Activated CD4-positive, alpha-beta T cell treated with anti-CD3 and anti-CD28 coated beads, Interleukin-2, amount 50 U/mL, for 1 hour (primary cell): ENCODE measurements around the gene FTO.
A peak's percentile ranks its signal among the peaks of the same experiment; 100 is the strongest.
"Not testable (repeated sequence)": the region's sequence is repeated elsewhere in the genome, so short reads cannot be mapped to it uniquely, and the experiment has no call there.

ENCODE experiments used
- DNase-seq: peaks from one replicate; pipeline ENCODE4 v3.0.0-alpha.2; 2020

FTO gene

DNA sequence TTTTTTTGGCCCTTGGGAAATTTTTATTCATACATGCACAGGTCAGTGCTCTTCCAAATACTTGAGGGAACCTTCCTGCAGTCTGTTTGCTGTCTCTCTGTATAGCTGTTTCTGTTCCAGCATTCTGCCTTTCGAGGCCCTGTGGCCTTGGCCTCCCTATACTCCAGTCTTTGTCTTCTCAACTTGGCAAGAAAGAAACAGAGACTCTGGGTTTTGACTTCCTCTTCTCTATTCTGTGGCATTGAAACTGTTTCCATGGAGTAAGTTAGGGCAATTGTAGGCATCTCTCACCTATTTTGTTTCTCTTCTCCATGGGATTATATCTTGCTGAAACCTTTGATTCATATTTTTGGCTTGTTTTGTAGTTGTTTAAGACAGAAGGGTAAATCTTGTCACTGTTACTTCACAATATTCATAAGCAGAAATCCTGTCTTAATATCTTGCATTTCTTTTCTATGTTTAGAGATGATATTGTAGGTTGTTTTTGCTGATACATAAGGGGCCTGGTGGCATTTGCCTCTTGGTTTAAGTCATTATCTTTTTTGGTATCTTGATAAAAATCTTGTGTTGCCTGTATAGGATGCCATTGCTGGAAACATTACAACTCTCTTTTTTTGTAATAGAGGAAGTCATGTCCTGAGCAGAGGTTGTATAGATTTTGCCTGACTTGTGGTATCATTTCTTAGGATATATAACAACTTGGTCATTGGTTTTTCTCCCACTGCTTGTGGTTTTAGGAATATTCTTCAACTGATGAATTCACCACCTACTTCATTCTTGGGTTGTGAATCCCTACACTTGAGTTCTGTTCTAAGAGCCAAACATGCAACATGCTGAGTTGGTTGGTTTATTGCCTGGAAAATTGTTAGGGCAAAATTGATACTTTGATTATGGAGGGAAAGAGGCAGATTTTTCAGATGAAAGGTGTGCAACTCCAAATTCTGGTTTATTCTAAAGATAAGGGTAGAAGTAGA is 168.6 kb downstream of the FTO start:
- DNase-seq: no peak

DNA sequence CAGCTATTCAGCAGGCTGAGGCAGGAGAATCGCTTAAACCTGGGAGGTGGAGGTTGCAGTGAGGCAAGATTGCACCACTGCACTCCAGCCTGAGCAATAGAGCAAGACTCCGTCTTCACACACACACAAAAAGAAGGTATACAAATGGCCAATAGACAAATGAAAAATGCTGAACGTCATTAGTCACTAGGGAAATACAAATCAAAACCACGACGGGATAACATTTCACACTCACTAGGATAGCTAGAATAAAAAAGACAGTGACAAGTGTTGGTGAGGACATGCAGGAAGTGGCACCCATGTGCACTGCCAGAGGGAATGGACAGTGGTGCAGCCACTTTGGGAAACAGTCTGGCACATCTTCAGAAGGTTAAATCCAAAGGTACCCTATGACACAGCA is 172.9 kb downstream of the FTO start:
- no peak for DNase-seq

DNA sequence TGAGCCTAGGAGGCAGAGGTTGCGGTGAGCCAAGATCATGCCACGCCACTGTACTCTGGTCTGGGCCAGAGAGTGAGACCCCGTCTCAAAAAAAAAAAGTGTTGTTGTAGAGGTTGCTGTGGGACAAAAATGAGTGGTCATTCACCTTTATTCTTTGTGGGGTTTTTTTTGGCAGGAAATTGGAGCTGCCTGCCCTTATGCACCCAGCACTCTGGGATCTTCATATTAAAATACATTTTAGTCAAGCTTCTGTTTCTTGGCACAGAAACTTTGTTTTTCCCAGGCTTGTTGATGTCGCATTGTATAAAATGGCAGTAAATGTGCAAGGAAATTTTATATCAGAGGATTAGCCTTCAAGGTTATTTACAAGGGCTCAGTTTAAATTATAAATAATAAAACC is 174.3 kb downstream of the FTO start:
- DNase-seq: no peak

DNA sequence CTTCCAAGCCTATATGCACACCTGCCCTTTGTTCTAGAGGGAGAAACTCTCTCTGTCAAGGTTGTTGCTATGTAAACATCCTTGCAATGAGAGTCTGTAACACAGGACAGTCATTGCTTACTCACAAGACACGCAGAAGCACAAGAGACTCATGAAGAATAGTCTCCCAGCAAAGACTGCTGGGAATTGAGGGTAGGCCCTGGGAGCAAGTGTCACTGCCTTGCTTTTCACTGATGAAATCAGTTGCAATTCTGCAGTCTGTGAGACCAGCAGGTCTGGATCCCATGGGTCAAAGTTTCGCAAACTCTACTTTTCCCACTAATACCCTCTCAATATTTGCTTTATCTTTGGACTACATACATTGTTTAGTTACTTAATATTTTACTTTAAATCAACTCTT is 177.4 kb downstream of the FTO start:
- DNase-seq: no peak

DNA sequence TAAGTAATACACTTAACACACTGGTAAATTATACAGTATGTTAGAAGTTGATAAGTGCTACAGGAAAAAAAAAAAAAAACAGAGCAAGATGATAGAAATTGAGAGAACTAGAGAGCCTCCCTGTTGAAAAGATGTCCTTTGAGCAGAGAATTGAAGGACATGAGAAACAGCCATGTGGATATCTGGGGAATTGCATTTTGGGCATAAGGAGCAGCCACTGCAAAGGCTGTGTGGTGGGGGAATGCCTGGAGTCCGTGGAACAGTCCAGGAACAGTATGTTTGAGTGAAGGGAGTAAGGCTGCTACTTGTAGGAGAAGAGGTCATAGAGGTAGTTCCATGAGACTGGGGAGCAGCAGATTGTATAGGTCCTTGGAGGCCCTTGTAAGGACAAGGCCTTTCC is 178.4 kb downstream of the FTO start:
- no peak for DNase-seq

DNA sequence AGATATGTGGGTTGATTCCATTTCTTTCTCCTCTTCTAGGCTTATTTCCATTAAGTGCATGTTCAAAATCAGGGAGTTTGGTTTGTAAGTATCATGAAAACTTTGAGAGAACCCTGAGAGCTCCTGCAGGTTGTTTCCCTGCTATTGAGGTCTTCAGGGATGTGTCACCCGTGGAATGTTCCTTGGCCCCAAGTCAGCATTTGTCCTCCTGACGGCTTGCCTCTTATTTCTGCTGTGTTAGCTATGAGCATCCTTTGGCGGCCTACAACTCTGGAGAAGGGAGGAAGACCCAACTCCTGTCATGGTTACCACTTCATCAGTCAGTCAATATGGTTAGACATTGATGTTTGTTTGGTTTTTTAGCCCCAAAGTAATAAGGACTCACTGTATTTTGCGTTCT is 180.8 kb downstream of the FTO start:
- no peak for DNase-seq

DNA sequence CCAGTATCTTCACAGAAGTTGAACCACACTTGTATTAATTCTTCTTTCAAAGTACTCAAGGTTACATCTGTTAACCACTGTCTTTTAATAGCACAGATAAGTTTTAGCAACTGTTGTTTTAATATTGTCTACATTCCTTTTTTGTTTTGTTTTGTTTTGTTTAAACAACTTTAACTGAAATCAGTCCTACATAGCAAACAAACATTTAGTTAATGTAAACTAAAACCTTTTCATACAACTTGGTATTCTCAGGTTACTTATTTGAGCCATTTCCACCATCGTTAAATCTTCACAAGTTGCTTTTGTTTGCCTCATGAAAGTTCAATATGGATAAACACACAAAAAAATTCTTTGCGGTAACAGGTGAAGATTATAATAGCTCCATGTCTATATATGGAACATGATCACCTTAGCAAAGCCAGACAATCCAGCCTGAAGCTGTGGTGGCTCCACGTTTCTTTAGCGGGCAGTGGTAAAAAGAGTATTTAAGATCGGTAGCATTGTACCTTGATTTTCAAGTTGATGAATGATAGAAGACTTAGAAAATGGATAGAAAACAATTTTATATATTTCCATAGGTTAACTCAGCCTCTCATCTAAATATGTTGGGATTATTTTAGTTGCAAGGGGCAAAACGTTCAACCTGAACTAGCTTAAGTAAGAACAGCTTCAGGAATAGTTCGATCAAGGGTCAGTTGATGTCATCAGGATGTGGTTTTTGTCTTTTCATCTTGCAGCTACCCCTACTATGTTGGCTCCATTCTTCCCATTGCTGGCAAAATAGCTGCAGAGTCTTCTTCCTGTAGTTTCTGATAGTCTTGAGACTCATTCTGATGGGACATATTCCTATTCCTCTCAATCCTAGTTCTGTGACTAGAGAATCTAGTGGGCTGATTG is 182.8 kb downstream of the FTO start:
- no peak for DNase-seq

DNA sequence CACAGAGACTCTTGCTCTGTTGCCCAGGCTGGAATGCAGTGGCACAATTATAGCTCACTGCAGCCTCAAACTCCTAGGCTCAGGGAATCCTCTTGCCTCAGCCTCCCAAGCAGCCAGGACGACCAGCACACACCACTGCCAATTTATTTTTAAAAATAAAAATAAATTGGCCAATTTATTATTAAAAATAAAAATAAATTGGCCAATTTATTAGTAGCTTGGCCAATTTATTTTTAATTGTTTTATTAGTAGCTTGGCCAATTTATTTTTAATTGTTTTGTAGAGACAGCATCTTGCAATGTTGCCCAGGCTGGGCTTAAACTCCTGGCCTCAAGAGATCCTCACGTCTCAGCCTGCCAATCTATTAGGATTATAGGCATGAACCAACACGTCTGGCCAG is 184.3 kb downstream of the FTO start:
- no peak for DNase-seq

DNA sequence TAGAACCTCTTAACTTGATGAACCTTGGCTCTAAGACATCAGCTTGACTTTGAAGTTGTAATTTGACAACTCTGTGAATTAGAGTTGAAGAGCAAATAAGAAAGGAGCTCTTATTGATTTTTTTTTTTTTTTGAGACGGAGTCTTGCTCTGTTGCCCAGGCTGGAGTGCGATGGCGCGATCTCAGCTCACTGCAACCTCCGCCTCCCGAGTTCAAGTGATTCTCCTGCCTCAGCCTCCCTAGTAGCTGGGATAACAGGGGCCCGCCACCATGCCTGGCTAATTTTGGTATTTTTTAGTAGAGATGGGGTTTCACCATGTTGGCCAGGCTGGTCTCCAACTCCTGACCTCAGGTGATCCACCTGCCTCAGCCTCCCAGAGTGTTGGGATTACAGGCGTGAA is 186.9 kb downstream of the FTO start:
- DNase-seq: not testable (repeated sequence)

DNA sequence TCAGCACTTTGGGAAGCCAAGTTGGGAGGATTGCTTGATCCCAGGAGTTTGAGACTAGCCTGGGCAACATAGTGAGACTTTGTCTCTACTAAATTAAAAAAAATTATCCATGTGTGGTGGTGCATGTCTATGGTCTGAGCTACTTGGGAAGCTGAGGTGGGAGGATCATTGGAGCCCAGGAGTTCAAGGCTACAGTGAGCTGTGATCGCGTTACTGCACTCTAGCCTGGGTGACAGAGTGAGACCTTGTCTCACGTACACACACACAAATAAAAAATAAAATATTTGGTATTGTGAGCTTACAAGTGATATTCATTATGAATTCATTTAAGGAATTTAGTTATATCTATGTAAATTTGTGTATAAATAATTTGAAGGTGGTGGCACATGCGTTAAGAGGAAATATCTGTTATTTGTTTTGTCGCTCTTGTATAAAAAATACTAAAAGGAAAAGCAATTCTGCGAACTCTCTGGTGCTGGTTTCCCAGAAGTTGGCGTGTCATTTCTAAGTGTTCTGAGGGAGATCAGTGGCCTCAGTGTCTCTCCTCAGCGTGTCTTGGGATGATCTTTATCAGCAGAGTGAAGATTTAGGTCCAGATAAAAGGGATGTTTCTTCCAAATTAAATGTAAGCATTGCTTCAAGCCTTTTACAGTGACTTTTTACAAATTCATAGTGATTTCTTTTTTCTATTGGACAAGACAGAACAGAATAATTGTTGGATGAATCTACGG is 187.6 kb downstream of the FTO start:
- no peak for DNase-seq

DNA sequence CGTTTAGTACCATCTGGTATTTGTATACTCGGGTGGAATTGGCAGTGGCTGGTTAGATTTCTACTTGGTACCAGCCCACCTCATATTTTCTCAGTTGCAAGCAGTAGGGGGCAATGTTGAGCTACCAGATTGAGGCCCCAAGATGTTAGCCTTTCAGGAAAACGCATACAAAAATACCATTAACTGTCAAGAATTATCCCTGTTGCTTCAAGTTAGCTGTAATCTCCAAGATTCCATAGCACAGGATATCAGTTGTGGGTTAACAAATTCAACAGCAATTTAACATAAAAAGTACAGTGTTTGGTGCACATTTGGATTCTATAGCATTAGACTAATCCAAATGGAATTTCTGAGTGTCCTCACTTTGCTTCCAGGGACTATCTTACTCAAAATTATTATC is 188.2 kb downstream of the FTO start:
- peak; percentile 25 for DNase-seq

DNA sequence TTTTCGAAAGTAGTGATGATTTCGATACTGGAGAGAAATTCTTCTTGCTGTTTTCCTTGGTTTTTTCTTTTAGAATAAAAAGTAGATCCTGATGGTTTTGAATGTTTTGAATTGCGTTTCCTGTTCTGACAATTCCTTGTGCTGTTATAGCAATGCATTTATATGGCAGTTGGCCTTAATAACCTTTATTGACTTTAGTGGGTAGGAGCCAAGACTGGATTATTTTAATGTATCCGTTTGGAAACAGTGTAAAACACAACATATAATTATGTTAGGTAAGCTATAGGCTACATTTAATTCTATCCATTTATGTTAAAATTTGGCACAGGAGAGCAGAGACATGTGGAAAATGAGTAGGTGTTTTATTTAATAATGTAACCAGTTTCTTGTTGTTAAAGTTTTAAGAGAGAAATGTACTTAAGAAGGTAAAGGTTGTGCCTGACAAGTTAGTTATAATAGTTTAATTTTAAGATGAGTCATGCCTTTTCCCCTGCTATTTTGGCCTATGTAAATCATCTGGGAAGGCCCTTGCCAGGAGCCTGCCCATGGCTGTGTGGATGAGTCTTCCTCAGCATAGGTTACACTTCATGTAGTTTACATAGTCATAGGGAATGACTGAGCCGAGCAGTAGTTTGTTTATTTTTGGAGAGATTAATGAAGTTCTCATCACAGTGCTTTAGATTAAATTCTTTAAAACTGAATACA is 189.9 kb downstream of the FTO start:
- DNase-seq: no peak

DNA sequence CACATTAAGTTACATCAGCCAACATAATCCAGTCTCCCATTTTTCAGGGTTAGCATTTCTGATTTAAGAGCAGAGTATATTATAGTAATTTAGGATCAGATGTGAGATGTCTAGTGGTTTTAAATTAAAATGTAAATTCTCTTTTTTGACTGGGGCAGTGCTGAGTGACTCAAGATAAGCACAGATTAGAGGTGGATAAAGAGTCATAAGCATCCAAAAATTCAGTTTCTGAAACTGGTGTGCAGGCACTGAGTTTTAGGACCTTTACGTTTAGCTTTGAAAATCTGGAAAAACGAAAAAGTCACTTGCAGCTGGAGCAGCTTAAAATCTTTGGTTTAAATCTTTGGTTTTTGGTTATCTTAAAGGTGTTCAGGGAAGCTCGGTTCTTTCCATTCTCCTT is 190.7 kb downstream of the FTO start:
- DNase-seq: no peak

DNA sequence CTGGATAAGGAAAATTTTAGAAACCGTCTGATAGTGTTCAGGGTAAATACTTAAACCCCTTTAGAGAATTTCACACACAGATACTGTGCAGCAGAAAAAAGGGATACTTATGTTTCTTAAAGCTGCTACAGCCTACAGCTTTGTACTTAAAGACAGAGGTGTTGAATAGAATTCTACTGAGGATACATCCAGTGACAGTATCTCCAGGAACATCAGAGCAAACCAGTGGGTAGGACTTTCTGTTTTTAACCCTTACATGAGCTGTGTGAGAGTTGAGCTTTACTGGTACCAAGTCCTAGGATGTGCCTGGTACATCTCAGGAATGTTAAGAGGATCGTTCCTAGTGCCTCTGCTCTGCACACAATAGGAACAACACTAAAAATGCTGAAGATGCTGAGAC is 191.5 kb downstream of the FTO start:
- DNase-seq: no peak

DNA sequence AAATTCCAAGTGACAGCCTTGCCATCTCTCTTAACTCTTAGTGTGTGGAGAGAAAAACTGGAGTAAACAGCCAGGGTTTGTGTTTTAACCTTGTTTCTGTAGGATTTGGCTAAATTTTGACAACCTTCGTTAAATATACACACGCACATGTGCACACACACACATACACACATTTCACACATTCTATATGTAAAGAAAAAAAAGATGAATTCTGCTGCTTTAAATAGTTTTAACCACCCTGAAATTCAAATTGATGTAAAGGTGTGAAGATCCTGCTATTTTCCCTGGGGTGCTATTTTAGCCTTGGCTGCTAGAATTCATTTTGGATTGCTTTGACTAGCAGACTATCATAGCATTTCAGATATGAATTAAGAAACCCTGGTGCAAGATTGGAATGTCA is 191.9 kb downstream of the FTO start:
- no peak for DNase-seq

DNA sequence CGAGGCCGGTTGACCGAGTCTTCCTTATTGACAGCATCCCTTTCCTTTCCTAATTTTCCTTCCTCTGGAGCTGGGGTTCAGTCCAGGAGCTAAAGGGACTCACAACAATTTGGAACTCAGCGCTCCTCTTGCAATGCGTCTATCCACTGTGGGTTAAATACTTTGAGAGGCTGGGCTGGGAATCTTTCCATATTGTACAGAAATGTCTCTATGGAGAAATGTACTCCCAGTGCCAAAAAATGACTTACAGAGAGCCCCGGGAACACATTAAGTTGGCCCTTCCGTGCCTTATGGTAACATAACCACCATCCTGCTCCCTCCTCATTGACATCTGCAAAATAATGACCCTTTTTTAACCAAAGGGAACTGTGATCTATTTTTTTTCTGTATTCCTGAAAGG is 192.8 kb downstream of the FTO start:
- DNase-seq: no peak

DNA sequence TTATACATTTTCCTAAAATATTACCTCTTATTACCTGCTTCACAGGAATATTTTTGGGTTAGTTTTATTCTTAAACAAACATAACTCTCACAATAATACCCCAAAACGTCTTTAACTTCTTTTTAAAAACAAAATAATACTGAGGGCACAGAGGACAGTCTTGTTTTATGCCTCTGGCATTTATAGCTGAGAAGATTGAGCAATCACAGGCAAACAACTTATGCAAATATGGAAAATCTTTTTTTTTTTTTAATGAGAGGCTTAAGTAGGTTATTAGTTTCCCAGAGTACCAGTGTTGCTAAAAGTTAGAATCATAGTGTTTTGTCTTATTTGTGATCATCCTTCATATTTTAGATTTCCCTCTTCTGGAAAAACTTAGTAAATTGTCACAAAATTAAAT is 195.0 kb downstream of the FTO start:
- DNase-seq: no peak

DNA sequence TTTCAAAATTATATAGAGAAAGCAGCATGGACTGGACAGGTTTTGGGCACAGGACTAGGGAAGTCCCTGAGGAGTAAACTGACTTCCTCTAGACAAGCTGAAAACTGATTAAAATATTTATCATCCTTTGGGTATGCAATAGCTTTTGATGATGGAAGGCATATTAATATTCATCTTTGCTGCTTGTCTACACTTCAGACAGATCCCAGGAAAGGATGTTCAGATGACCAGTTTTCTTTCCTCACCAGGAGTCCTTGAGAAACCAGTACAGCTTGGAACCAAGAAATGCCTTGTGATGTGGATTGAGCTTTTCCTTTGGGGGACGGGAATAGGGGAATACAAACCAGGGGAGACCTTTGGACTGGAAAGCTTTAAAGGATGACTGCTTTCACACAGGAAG is 195.5 kb downstream of the FTO start:
- no peak for DNase-seq

DNA sequence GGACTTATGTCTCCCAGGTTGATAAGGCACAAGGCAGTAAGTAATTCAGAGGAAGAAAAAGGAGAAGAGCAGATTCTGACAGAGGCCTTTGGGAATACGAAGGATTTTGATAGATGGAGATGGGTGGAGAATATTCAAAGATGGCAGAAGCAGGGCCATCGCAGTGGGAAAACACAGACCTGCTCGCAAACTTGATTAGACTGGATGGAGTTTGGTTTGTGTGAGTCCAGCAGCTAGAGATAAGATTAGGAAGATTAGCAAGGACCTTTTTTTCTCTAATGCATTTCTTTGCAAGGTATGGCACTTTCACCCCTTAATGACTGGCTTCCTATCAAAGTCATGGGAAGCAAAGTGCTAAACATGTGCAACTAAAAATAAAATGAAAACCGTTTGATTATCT is 196.7 kb downstream of the FTO start:
- no peak for DNase-seq

DNA sequence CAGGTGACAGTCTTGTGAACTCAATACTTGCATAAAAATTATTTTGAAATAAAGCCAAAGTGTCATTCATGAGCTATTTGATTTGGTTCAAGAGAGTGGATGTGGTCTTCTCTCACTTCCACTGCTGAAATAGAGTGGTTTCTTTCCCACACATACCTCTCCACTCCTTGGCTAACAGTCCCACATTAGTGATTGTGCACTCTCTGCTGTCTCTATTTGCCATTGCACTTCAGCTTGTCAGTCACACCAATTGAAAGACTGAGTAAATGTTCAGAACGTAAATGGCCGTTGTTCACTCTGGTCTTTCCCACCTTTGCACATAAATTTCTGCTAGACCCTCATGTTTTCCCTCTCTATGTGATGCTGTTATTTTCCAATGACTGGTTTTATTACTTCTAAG is 197.5 kb downstream of the FTO start:
- no peak for DNase-seq

DNA sequence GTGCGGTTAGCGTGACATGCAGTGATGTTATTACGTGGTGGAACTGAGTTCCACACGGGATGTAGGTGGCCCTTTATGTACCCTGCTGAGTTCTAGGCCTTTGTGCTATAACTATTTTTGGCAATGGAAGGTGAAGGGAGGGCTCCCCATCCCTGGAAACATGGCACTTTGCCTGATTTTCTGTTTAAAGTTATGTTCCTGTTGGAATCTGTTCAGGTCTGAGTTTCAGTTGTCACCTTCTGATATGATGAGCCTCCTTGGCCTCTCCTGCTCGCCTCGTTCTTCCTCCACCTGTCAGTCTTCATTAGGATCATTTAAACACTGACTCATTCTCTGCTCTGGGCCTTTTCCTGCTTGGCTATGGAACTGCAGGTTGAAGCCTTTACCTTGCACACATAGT is 200.6 kb downstream of the FTO start:
- DNase-seq: no peak

DNA sequence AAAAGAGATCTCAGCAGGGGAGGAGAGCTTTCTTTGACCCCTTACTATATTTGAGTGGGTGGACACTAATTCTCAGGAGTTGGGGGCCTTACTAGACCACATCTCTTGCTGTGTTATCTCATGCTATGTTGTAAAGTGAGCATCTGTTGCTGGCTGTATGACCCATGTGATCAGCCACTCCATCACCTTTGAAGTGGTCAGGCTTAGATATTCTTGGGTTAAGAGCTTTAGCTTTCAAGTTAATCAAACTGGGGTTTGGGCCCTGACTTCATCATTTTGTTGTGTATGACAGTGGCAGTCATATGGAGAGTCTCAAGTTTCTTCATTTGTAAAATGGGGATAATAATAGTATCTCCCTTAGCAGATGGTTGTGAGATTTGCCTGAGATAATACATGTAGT is 201.1 kb downstream of the FTO start:
- DNase-seq: no peak

DNA sequence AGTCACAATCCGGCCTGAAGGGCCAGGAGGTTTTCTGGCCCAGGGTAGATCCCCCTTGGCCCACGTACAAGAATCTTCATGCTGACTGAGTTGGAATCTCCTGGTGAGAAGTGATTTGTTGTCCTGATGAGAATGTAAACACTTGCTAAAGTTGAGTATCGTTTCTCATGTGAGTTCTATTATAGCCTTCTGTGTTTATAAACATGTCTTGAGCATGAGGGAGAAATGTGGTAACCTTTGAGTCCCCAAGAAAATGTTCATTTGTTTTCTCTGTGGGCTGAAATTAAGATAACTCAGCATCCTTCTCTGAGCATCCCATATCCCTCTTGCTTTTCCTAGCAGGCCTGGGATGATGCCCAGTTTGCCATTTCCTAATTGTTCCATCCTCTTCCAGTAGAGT is 204.8 kb downstream of the FTO start:
- no peak for DNase-seq
